ENCODE measurements around the gene TMEM97.
"Not testable (repeated sequence)": the region's sequence is repeated elsewhere in the genome, so short reads cannot be mapped to it uniquely, and the experiment has no call there.

Gene TMEM97

GRCh38 chr17:28328325-28328724 lies 9.3 kb downstream of the TMEM97 start:
- peaks cover 28 to 46% of the 10 kb centered on the region in 2 donors for H3K36me3 ChIP-seq (ENCODE audit: control insufficient read depth in 1 of 2, insufficient read depth in 2 of 2, low read length in 2 of 2)
- H3K4me3 ChIP-seq (ENCODE audit: low read depth in 1 of 2, low read length in 2 of 2): no peak overlapping the region
- no peaks in the 10 kb centered on the region for H3K27me3 ChIP-seq (ENCODE audit: low read depth, low read length)
- H3K27ac ChIP-seq (ENCODE audit: low read length): no peak overlapping the region
- H3K9me3 ChIP-seq (ENCODE audit: control insufficient read depth in 1 of 2, low read length in 2 of 2): no peaks in the 10 kb centered on the region
- peaks cover 0 to 5% of the 10 kb centered on the region in 2 donors for H3K4me1 ChIP-seq (ENCODE audit: control insufficient read depth in 1 of 2, insufficient read depth in 2 of 2, low read length in 2 of 2)

- Histone ChIP-seq H3K4me1 (ENCODE audit: control insufficient read depth in 1 of 2, insufficient read depth in 2 of 2, low read length in 2 of 2) (peaks cover 10 to 18% of the 10 kb centered on the region in 2 donors), H3K4me3 (ENCODE audit: low read depth in 1 of 2, low read length in 2 of 2) (no peak overlapping the region), H3K27me3 (ENCODE audit: low read depth, low read length) (no peaks in the 10 kb centered on the region), H3K36me3 (ENCODE audit: control insufficient read depth in 1 of 2, insufficient read depth in 2 of 2, low read length in 2 of 2) (peaks cover 28 to 46% of the 10 kb centered on the region in 2 donors), H3K27ac (ENCODE audit: low read length) (no peak overlapping the region), H3K9me3 (ENCODE audit: control insufficient read depth in 1 of 2, low read length in 2 of 2) (no peaks in the 10 kb centered on the region)
These were observed 11.7 kb downstream of the TMEM97 start for GRCh38 chr17:28330671-28331070.

DNA sequence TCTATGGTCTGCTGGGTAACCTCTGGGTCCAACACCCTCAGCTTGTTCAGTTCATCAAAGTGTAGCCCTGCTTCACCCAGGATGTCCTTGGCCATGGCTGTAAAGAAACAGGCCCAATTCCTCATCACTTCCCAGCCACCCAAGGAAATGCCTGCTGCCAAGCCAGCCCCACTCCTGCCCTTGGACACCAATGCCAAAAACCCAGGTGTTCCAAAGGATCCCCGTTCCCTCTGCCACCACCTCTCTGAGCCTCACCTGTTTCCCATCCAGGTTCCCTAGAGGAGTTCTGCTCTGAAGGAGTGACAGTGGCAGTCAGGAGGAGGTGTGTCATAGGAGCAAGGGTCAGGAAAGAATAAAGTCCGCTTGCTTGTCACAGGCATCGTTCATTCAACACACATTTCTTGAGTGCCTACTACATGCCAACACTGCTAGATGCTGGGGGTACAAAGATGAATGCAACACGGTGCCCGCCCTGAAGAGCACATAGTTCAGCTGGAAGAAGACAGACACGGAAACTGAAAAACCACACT lies 13.0 kb downstream of the TMEM97 start:
- H3K4me3 ChIP-seq (ENCODE audit: low read depth in 1 of 2, low read length in 2 of 2): no peak overlapping the region
- H3K27ac ChIP-seq (ENCODE audit: low read length): no peak overlapping the region
- H3K9me3 ChIP-seq (ENCODE audit: control insufficient read depth in 1 of 2, low read length in 2 of 2): no peaks in the 10 kb centered on the region
- no peaks in the 10 kb centered on the region for H3K27me3 ChIP-seq (ENCODE audit: low read depth, low read length)
- peaks cover 15 to 29% of the 10 kb centered on the region in 2 donors for H3K4me1 ChIP-seq (ENCODE audit: control insufficient read depth in 1 of 2, insufficient read depth in 2 of 2, low read length in 2 of 2)
- H3K36me3 ChIP-seq (ENCODE audit: control insufficient read depth in 1 of 2, insufficient read depth in 2 of 2, low read length in 2 of 2): peaks cover 28 to 43% of the 10 kb centered on the region in 2 donors

DNA sequence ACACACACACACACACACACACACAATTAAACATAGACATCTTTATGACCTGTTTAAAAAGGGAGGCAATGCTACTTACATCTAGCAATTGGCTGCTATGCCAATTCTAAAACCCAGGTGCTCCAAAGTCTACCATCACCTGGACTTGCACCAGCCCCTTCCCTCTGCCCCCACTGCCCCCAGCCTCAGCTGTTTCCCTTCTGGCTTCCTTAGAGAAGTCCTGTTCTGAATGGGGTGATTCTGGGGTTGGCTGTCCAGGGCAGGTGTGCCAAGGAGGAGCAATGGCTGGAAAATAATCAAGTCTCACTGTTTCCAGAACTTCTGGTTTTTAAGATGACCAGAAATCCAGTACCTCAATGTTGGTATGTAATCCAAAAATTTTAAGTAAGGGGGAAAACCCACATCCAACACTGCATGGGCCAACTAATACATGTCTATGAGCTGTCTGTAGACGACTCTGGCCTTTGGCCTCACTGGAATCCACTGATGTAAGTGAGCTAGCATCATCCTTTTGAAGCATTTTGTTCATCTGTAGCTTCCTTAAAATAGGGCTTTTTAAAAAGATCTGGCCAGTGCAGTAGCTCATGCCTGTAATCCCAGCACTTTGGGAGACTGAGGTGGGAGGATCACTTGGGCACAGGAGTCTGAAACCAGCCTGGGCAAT lies 14.2 kb downstream of the TMEM97 start:
- H3K4me1 ChIP-seq (ENCODE audit: control insufficient read depth in 1 of 2, insufficient read depth in 2 of 2, low read length in 2 of 2): peaks cover 18 to 40% of the 10 kb centered on the region in 2 donors
- no peaks in the 10 kb centered on the region for H3K9me3 ChIP-seq (ENCODE audit: control insufficient read depth in 1 of 2, low read length in 2 of 2)
- H3K27me3 ChIP-seq (ENCODE audit: low read depth, low read length): no peaks in the 10 kb centered on the region
- no peak overlapping the region for H3K4me3 ChIP-seq (ENCODE audit: low read depth in 1 of 2, low read length in 2 of 2)
- H3K27ac ChIP-seq (ENCODE audit: low read length): no peak overlapping the region
- H3K36me3 ChIP-seq (ENCODE audit: control insufficient read depth in 1 of 2, insufficient read depth in 2 of 2, low read length in 2 of 2): peaks cover 21 to 33% of the 10 kb centered on the region in 2 donors

DNA sequence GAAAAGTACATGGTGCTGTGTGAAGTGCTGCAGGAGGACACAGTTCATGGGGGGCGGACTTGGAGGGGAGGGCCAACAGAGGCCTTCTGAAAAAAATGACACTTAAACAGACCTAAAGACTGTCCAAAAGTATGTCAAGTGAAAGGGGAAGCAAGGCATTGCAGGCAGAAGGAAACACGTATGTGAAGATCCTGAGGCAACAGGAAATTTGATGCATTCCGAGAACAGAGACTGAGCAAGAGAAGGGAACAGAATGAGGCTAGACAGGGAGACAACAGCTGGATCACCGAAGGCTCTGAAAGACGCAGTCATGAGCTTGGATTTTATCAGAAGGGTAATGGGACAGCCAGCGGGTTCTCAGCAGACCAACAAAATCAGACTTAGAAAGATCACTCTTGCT lies 15.2 kb downstream of the TMEM97 start:
- H3K4me1 ChIP-seq (ENCODE audit: control insufficient read depth in 1 of 2, insufficient read depth in 2 of 2, low read length in 2 of 2): peaks cover 18 to 43% of the 10 kb centered on the region in 2 donors
- peak overlapping the region; percentile 77 for H3K27ac ChIP-seq (ENCODE audit: low read length)
- H3K4me3 ChIP-seq (ENCODE audit: low read depth in 1 of 2, low read length in 2 of 2): peak overlapping the region; percentile 74 to 89
- no peaks in the 10 kb centered on the region for H3K27me3 ChIP-seq (ENCODE audit: low read depth, low read length)
- peaks cover 12 to 25% of the 10 kb centered on the region in 2 donors for H3K36me3 ChIP-seq (ENCODE audit: control insufficient read depth in 1 of 2, insufficient read depth in 2 of 2, low read length in 2 of 2)
- H3K9me3 ChIP-seq (ENCODE audit: control insufficient read depth in 1 of 2, low read length in 2 of 2): no peaks in the 10 kb centered on the region

GRCh38 chr17:28334666-28335200 lies 15.7 kb downstream of the TMEM97 start:
- H3K27me3 ChIP-seq (ENCODE audit: low read depth, low read length): no peaks in the 10 kb centered on the region
- H3K4me1 ChIP-seq (ENCODE audit: control insufficient read depth in 1 of 2, insufficient read depth in 2 of 2, low read length in 2 of 2): peaks cover 18 to 43% of the 10 kb centered on the region in 2 donors
- H3K4me3 ChIP-seq (ENCODE audit: low read depth in 1 of 2, low read length in 2 of 2): peak overlapping the region; percentile 74 to 89
- H3K9me3 ChIP-seq (ENCODE audit: control insufficient read depth in 1 of 2, low read length in 2 of 2): no peaks in the 10 kb centered on the region
- peaks cover 9 to 26% of the 10 kb centered on the region in 2 donors for H3K36me3 ChIP-seq (ENCODE audit: control insufficient read depth in 1 of 2, insufficient read depth in 2 of 2, low read length in 2 of 2)
- H3K27ac ChIP-seq (ENCODE audit: low read length): peak overlapping the region; percentile 77

- Histone ChIP-seq H3K4me1 (ENCODE audit: control insufficient read depth in 1 of 2, insufficient read depth in 2 of 2, low read length in 2 of 2) (peaks cover 18 to 43% of the 10 kb centered on the region in 2 donors), H3K36me3 (ENCODE audit: control insufficient read depth in 1 of 2, insufficient read depth in 2 of 2, low read length in 2 of 2) (peaks cover 14 to 27% of the 10 kb centered on the region in 2 donors), H3K27ac (ENCODE audit: low read length) (peak within 1 kb of the TSS; percentile 94), H3K27me3 (ENCODE audit: low read depth, low read length) (no peaks in the 10 kb centered on the region), H3K9me3 (ENCODE audit: control insufficient read depth in 1 of 2, low read length in 2 of 2) (no peaks in the 10 kb centered on the region), H3K4me3 (ENCODE audit: low read depth in 1 of 2, low read length in 2 of 2) (peak within 1 kb of the TSS; percentile 74 to 89)
These were observed 16.4 kb downstream of the TMEM97 start, which contains the start of the genes IFT20 and TNFAIP1 for GRCh38 chr17:28335201-28335958. Gene IFT20, minus strand, starts transcription at chr17:28335472. Its CDS starts 3,487 bp downstream, at chr17:28331985. Gene TNFAIP1, plus strand, starts transcription at chr17:28335761. Its CDS starts 3,761 bp downstream, at chr17:28339522.

DNA sequence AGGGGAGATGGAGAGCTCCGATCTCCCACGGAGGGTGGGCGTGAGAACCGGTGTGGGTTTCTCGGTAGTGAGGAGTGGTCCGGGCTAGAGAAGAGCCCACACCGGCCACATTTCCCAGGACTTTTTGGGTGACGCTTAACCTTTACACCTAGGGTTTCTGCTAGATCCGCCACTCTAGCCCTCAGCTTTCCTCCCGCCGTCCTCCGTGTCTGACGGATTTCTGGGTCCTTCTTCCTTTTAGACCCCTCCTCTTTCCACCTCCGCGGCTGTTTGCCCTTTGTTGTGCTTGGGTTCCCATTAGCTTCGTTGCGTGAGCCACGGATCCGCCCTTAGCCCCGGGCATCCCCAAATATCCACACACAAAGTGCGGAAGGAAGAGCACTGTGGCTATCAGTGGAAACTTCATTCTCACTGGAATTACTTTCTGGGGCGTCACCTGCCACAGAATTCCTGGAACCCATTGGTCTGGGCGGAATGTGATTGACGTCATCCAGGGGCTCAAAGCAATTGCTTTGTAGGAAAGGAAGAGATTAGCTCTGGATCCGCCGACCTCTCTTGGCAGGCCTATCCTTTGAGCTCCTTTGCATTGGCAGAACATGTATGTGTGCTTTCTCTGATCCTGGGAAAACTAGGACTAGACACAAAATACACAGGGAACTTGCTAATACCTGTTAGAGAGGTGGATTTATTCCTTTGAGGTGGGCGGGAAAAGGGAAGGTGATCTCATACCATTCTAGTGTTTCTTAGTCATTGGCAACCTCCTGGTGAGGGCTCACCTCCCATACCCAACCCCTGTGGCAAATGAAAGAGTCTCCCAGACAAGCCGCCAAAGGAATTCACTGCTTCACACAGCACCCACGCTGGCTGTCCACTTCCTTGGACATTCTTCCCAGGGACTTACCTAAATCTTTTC lies 17.2 kb downstream of the TMEM97 start:
- Histone ChIP-seq H3K4me1 (ENCODE audit: control insufficient read depth in 1 of 2, insufficient read depth in 2 of 2, low read length in 2 of 2) (peaks cover 18 to 43% of the 10 kb centered on the region in 2 donors), H3K27me3 (ENCODE audit: low read depth, low read length) (no peaks in the 10 kb centered on the region), H3K36me3 (ENCODE audit: control insufficient read depth in 1 of 2, insufficient read depth in 2 of 2, low read length in 2 of 2) (peaks cover 19 to 27% of the 10 kb centered on the region in 2 donors), H3K4me3 (ENCODE audit: low read depth in 1 of 2, low read length in 2 of 2) (peak overlapping the region; percentile 74 to 89), H3K9me3 (ENCODE audit: control insufficient read depth in 1 of 2, low read length in 2 of 2) (no peaks in the 10 kb centered on the region), H3K27ac (ENCODE audit: low read length) (peak overlapping the region; percentile 94)

DNA sequence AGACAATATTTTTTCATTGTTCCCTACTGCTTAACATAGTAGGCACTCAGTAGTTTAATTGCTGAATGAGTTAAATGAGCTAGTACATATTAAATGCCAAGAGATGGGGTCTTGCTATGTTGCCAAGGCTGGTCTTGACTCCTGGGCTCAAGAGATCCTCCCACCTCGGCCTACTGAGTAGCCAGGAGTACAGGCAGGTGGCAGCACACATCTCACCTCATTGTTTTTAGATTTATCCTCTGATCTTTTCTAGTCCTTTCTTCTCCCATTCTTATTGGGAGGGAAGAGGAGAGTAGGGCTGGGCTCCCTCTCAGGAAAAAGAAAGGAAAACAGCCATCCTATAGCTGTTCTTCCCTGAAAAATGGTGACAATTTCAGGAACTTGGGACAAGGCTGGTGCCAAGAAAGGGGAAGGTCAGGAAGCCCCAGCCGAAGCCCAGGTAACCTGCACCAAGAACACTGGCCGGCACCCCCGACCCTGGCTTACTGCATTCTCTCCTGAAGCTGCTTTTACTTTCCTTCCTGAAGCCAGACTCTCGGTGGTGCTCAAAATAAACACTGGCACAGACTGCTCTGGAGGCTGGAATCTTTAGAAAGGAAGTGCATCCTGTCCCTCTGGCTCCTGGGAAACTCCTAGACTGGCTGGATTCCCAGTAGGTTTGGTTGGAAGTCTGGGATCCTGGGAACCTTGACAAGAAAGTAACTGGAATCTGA lies 19.2 kb downstream of the TMEM97 start:
- H3K27me3 ChIP-seq (ENCODE audit: low read depth, low read length): no peaks in the 10 kb centered on the region
- no peak overlapping the region for H3K4me3 ChIP-seq (ENCODE audit: low read depth in 1 of 2, low read length in 2 of 2)
- no peaks in the 10 kb centered on the region for H3K9me3 ChIP-seq (ENCODE audit: control insufficient read depth in 1 of 2, low read length in 2 of 2)
- H3K36me3 ChIP-seq (ENCODE audit: control insufficient read depth in 1 of 2, insufficient read depth in 2 of 2, low read length in 2 of 2): peaks cover 29 to 38% of the 10 kb centered on the region in 2 donors
- peaks cover 18 to 40% of the 10 kb centered on the region in 2 donors for H3K4me1 ChIP-seq (ENCODE audit: control insufficient read depth in 1 of 2, insufficient read depth in 2 of 2, low read length in 2 of 2)
- H3K27ac ChIP-seq (ENCODE audit: low read length): peak overlapping the region; percentile 40

DNA sequence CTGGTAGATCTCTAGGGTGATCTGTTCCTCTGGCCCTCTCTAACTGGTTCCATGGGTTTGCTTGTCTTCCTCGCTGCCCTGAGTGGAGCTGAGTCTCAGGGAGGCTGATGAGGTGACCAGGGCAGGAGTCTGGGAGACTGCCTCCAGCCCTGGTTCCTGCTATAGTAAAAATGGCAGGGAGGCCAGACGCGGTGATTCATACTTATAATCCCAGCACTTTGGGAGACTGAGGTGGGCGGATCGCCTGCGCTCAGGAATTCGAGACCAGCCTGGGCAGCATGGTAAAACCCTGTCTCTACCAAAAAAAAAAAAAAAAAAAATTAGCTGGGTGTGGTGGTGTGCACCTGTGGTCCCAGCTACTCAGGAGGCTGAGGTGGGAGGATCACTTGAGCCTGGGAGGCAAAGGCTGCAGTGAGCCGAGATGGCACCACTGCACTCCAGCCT lies 19.8 kb downstream of the TMEM97 start:
- not testable (repeated sequence) for H3K4me3 ChIP-seq (ENCODE audit: low read depth in 1 of 2, low read length in 2 of 2); H3K27me3 ChIP-seq (ENCODE audit: low read depth, low read length); H3K9me3 ChIP-seq (ENCODE audit: control insufficient read depth in 1 of 2, low read length in 2 of 2)
- Histone ChIP-seq H3K36me3 (ENCODE audit: control insufficient read depth in 1 of 2, insufficient read depth in 2 of 2, low read length in 2 of 2) (peaks cover 29 to 41% of the 10 kb centered on the region in 2 donors), H3K27ac (ENCODE audit: low read length) (peak overlapping the region; percentile 9), H3K4me1 (ENCODE audit: control insufficient read depth in 1 of 2, insufficient read depth in 2 of 2, low read length in 2 of 2) (peaks cover 18 to 34% of the 10 kb centered on the region in 2 donors)

Data from muscle layer of duodenum (tissue), 2 donors.